ENCODE data around the gene SLC5A8. TPM values are rescaled to one million over a fixed set of nuclear protein-coding genes. Genes with fewer than 3 reads are reported as not detected.

SLC5A8 gene
- total RNA-seq, 1 experiment from 2014 or later: not detected

DNA sequence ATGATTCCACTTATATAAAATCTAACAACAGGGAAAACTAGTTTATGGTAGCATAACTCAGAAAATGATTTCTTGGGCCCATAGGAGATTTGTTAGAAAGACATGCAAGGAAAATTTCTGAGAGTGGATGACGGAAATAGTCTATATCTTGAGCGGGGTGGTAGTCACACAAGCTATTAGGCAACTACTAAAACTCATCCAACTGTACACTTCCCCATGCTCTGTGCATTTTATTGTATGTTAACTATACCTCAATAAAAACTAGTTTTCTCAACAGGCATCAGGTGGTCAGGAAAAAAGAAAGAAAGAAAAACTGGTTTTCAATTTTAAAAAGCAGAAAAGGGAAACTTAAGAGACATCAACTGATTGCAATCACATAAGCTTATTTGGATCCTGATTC lies 9.9 kb downstream of the SLC5A8 start:
- intact Hi-C loops (cut with micrococcal nuclease): no loop called here
- Histone ChIP-seq H3K4me1 (ENCODE audit: control insufficient read depth in 1 of 2, insufficient read depth in 2 of 2, low read length in 2 of 2) (no peaks in the 10 kb centered on the region), H3K9ac (ENCODE audit: low read length) (no peak overlapping the region), H3K79me2 (ENCODE audit: insufficient read depth, low read length) (no peaks in the 10 kb centered on the region), H3K4me3 (replicated peaks in 1 of 2; ENCODE audit: low read depth in 1 of 2, low read length in 2 of 2) (no peak overlapping the region), H3K4me2 (ENCODE audit: low read length) (no peak overlapping the region), H3K36me3 (ENCODE audit: control insufficient read depth in 1 of 2, insufficient read depth in 2 of 2, low read length in 2 of 2) (no peaks in the 10 kb centered on the region), H2AFZ (ENCODE audit: low read depth, low read length, poor library complexity, severe bottlenecking) (no peak overlapping the region), H3K27me3 (ENCODE audit: insufficient read depth, low read length) (no peaks in the 10 kb centered on the region), H3K9me2 (ENCODE audit: insufficient read depth) (no peaks in the 10 kb centered on the region), H4K20me1 (ENCODE audit: insufficient read depth) (no peaks in the 10 kb centered on the region), H3K9me3 (ENCODE audit: control insufficient read depth in 1 of 2, insufficient read depth in 1 of 2, low read depth in 1 of 2, low read length in 2 of 2) (no peaks in the 10 kb centered on the region), H3K27ac (ENCODE audit: low read depth, low read length) (no peak overlapping the region)
- ATAC-seq (no peak), DNase-seq (ENCODE audit: low read depth, low spot score) (no peak)
- ChIA-PET CTCF (no interaction called here), POLR2A (no interaction called here), RAD21 (ENCODE audit: low non-redundant PET in 1 of 2, low total read pairs in 2 of 2, uncharacterized antibody in 2 of 2, unreplicated experiment in 2 of 2) (no interaction called here)
- no TSS peak for BruUV-seq (replicated peaks)
- TF ChIP-seq SRF (IDR thresholded peaks at IDR 0.05; ENCODE audit: low read depth) (no peak), ELF1 (IDR thresholded peaks at IDR 0.05; ENCODE audit: borderline replicate concordance, low read depth) (no peak), EZH2 (IDR thresholded peaks at IDR 0.05) (no peak), POLR2A (IDR thresholded peaks at IDR 0.05; ENCODE audit: borderline replicate concordance, extremely low read depth, insufficient read depth, insufficient read length) (no peak), CEBPB (IDR thresholded peaks at IDR 0.05; ENCODE audit: low read depth) (no peak), EZH2phosphoT487 (IDR thresholded peaks at IDR 0.05; ENCODE audit: borderline replicate concordance) (no peak), SIN3A (IDR thresholded peaks at IDR 0.05; ENCODE audit: low read depth) (no peak), YY1 (IDR thresholded peaks at IDR 0.05; ENCODE audit: extremely low read depth, insufficient replicate concordance, low read depth, low read length) (no peak), EGR1 (IDR thresholded peaks at IDR 0.05; ENCODE audit: low read depth) (no peak), SP1 (IDR thresholded peaks at IDR 0.05; ENCODE audit: low read depth) (no peak), RAD21 (IDR thresholded peaks at IDR 0.05; ENCODE audit: low read depth) (no peak)
- TF ChIP-seq, protein P1, sequence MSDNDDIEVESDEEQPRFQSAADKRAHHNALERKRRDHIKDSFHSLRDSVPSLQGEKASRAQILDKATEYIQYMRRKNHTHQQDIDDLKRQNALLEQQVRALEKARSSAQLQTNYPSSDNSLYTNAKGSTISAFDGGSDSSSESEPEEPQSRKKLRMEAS (IDR thresholded peaks at IDR 0.05): no peak
- TF ChIP-seq, protein P2, sequence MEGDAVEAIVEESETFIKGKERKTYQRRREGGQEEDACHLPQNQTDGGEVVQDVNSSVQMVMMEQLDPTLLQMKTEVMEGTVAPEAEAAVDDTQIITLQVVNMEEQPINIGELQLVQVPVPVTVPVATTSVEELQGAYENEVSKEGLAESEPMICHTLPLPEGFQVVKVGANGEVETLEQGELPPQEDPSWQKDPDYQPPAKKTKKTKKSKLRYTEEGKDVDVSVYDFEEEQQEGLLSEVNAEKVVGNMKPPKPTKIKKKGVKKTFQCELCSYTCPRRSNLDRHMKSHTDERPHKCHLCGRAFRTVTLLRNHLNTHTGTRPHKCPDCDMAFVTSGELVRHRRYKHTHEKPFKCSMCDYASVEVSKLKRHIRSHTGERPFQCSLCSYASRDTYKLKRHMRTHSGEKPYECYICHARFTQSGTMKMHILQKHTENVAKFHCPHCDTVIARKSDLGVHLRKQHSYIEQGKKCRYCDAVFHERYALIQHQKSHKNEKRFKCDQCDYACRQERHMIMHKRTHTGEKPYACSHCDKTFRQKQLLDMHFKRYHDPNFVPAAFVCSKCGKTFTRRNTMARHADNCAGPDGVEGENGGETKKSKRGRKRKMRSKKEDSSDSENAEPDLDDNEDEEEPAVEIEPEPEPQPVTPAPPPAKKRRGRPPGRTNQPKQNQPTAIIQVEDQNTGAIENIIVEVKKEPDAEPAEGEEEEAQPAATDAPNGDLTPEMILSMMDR (IDR thresholded peaks at IDR 0.05 in 2 of 3, conservative IDR thresholded peaks at IDR 0.05 in 1 of 3; ENCODE audit: borderline replicate concordance in 1 of 3, insufficient read depth in 1 of 3, low read depth in 2 of 3, low read length in 2 of 3): no peak
- TF ChIP-seq, protein P3, sequence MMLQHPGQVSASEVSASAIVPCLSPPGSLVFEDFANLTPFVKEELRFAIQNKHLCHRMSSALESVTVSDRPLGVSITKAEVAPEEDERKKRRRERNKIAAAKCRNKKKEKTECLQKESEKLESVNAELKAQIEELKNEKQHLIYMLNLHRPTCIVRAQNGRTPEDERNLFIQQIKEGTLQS (IDR thresholded peaks at IDR 0.05): no peak
- TF ChIP-seq, protein P4, sequence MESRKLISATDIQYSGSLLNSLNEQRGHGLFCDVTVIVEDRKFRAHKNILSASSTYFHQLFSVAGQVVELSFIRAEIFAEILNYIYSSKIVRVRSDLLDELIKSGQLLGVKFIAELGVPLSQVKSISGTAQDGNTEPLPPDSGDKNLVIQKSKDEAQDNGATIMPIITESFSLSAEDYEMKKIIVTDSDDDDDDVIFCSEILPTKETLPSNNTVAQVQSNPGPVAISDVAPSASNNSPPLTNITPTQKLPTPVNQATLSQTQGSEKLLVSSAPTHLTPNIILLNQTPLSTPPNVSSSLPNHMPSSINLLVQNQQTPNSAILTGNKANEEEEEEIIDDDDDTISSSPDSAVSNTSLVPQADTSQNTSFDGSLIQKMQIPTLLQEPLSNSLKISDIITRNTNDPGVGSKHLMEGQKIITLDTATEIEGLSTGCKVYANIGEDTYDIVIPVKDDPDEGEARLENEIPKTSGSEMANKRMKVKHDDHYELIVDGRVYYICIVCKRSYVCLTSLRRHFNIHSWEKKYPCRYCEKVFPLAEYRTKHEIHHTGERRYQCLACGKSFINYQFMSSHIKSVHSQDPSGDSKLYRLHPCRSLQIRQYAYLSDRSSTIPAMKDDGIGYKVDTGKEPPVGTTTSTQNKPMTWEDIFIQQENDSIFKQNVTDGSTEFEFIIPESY (IDR thresholded peaks at IDR 0.05; ENCODE audit: extremely low read depth, insufficient replicate concordance, low read length): no peak

Data from HCT116 (cell line).